ENCODE results near the gene HS6ST3.

The HS6ST3 gene

DNA sequence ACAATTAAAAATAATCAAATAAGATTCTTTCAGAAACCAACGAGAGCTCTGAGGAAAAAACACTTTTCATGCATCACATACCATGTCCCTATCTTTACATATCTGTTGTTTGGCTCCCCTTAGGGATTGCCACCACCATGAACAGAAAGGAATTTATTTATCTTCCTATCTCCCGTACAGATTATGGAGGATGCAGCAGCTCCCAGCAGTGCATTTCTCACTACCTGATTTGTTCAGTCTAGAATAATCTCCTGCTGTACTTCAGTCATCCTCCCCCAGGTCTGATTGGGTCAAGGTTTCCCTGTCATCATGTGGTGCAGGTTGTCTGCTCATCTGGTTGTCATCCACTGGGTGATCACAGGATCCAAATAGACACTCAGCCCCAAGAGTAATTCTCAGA is 453.1 kb downstream of the HS6ST3 start:
- DNase-seq (ENCODE audit: low spot score) = no peak

DNA sequence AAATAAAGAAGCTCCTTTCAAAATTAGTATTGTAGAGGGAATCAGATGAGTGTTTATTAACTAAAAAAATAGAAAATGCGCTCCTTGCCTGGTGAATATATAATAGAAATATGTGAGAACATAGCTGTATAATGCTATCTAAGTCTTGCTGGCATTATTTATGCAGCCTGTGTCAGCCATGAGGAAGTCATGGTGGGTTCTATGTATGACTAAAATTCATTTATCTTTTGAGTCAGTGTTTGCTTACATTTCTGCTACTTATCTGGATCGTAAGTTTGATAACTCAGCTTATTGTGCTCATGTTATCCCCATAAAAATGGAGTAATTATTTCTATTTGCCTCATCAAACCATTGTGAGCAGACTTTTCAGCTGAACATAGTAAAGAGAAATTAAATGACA is 455.1 kb downstream of the HS6ST3 start:
- DNase-seq (ENCODE audit: low spot score) = no peak

DNA sequence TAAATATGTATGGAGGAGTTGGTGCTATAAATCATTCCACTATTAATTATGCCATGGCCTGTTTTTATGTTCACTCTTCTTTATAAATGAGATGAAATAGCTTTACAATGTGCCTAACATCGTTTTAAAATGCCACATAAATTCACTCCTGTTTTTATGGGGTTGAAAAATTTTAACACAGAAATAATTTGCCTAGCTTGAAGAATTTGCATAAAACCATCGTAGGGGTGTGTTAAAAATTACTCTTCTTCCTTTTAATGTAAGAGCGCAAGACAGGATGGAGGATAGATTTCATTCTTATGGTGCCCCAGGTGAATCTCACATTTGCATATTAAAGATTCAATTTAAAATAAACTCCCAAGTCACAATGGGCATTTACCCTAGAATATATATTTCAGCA is 456.6 kb downstream of the HS6ST3 start:
- DNase-seq (ENCODE audit: low spot score) = no peak

DNA sequence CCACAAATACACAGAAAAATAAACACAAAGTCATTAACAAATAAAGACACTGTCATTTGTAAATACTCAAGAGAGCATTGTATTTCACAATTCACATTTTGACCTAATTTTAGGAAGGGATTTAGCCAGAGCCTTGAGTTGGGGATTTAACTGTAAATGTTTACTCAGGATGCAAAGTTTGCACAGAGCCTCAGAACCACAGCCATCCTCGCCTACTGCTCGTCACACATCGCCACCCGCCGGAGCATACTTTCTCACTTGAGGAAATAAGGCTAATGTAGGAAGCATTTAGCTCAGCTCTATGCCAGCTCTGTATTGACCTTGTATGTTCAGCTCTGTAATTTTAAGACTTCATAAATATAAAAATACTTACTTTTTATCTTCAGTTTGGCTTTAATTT is 461.6 kb downstream of the HS6ST3 start:
- DNase-seq (ENCODE audit: low spot score) = no peak

DNA sequence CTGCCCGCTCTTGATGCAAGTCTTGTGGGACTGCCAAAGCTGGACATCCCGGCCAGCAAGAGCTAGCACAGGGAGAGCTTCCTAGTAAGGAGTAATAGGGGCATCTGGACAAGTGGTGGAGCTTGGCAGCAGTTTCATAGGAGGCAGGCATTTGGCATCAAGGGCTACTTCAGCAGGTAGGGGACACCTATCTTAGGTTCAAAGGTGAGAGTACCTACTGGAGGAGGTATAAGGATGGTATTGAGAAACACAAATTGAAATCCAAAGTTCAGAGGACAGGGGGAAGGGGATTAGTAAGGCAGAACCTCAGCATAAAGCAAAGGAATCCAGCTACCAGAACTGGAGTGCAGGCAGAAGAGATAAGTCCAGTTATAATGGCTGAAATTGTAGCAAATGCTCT is 462.7 kb downstream of the HS6ST3 start:
- no peak for DNase-seq (ENCODE audit: low spot score)

DNA sequence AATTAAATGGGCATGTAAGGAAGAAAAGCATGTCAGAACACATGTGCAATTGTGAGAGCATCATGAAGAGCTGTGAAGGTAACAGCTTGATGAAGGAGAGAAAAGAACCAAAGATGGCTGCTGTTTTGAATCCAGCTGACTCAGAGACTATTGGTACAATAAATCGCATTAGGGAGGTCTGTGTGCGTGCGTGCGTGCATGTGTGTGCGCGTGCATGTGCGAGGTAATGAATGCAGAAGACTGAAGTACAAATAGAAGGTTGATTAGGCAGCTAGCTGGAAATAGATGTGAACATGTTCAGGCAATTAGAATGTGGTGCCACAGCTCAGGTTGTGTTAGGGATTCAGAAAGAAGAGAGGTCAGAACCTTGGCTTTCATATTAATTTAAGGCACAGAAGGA is 463.9 kb downstream of the HS6ST3 start:
- DNase-seq (ENCODE audit: low spot score) = no peak

DNA sequence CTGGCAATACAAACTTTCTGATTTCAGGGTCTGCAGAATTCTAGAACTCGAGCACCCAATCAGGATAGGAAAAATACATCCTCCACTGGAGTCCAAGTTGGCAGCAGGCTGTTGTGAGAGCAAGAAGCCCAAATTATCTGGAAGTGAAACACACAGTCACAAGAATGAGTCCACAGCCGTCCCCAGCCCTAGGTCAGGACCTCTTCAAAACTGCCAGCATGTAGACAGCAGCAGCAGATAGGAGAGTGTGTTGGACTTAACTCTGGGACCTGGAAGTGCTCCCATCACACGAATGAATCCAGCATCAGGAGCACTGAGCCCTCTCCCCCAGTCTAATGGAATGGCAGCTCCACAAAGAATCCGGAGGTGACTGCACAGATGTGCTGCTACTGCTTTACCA is 483.7 kb downstream of the HS6ST3 start:
- no peak for DNase-seq (ENCODE audit: low spot score)

DNA sequence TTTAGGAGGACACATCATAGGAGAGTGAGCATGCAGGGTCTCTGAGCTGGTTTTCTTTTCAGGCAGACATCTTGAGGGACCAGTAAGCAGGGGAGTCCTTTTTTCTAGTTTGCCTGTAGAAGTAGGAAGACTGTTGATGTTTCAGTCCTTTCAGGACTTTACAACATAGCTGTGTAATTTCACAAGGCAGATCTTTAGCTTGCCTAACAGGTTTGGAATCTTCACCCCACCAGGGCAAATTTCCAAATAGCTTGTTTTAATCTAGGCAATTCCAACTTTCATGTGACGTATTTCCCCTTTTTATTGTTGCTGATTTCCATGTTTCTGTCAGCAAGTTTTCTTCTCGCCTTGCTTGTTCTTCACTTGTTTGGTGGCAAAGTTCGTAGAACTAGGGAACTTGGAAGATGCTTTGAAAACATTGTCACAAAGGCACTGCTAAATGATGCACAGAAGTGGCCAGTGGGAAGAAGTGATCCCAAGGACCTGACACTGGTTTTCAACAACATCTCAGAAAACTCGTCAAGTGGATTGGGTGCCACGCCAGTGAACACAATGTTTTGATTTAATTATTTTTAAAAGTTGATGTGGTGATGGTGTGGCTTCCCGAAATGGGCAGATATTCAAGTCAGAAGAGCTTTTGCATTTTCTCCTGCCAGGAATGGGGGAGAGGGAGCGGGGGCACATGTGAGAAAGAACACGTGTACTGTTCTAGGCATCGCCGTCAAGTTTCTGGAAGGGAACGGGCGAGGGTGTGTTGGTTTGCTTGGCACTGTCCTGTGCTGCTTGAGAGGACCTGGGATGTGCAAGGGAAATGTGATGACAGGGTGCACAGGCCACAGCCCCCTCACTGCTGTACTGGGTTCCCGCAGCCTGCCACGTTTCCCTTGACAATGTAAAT is 485.8 kb downstream of the HS6ST3 start:
- no peak for DNase-seq (ENCODE audit: low spot score)

DNA sequence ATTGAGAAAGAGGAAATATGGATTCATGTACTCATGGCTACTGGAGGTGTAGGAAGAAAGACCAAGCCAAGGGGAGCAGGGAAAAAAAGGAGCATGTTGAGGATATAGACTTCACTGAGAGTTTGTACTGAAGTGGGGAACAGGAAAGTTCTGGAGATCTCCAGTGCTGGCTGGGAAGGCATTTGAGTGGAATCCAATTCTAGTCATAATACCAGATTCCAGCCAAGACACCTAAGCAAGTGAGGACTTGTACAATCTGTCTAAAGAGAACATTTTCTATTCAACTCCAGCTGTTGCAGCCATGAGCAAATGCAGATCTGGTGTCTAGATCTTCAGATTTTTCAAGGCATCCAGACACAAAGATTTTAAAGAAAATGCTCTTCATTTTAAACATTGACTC is 491.8 kb downstream of the HS6ST3 start:
- no peak for DNase-seq (ENCODE audit: low spot score)

DNA sequence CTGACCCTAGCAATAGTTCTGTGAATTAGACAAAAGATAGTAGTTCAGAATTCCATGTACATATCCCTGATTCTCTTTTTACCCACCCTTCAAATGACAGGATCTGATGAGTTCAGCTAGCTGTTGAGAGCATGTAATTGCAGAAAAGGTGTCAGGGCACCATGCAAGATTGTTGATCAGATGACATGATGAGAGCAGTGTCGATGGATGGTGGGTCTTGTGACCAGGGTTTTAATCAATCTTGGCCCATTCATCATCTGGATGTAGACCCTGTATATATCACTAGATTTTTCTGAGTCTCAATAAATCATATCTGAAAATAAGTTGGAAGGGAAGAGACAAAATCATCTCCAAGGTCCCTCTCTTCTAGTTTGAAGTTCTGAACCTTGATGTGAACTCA is 525.3 kb downstream of the HS6ST3 start:
- DNase-seq (ENCODE audit: low spot score) = no peak

DNA sequence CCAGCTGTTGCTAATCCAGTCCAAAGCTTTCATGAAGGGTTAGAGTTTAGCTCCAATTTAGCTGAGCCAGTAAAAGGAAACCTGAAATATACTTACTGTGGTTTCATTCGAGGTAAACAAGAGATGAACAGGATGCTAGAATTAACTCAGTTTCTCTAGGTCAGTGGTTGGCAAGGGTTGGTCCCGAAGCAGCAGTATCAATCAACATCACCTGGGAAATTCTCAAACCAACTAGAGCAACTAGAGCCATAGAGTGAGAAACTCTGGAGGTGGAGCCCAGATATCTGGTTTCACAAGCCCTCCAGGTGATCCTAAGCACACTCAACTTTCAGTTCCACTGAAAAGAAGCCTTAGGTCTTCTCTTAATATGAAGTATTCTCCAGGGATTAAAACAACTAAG is 527.6 kb downstream of the HS6ST3 start:
- no peak for DNase-seq (ENCODE audit: low spot score)

DNA sequence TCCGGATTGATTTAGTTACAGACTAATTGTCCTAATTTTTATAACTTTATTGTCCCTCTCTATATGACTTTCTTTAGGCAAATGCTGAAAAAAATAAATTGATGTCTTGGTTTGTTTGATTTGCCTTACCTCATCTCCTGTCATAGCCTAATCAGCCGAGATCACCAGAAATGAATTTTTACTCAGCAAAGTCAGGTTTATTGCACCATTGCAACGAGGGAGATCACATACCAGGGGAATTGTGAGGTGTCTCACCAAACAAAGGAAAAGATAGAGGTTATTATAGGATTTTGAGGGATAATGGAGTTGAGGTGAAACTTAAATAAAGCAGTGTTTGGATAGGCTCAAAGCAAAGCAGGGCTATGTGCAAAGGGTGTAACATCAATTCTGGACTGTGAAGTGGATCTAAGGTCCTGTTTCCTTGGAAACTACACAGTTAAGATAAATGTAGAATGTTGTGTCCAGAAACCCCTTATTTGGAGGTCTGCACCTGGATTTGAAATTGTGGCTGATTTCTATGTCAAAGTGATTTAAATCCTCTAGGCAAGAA is 531.8 kb downstream of the HS6ST3 start:
- no peak for DNase-seq (ENCODE audit: low spot score)

DNA sequence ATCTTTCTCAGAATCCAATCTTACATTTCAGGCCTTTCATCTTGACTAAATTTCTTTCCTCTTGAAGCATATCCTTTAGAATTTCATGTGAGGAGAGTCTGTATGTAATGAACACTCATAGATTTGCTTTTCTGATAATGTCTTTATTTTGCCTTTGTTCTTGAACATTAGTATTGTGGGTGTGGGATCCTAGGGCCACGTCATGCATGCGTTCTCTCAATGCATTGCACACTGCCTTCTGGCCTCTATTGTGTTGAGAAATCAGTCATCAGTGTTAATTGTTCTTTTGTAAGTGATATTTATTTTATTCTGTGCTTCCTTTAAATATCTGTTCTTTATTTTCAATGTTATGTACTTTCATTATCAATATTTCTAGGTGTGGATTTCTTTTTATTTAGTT is 539.4 kb downstream of the HS6ST3 start:
- DNase-seq (ENCODE audit: low spot score) = no peak

DNA sequence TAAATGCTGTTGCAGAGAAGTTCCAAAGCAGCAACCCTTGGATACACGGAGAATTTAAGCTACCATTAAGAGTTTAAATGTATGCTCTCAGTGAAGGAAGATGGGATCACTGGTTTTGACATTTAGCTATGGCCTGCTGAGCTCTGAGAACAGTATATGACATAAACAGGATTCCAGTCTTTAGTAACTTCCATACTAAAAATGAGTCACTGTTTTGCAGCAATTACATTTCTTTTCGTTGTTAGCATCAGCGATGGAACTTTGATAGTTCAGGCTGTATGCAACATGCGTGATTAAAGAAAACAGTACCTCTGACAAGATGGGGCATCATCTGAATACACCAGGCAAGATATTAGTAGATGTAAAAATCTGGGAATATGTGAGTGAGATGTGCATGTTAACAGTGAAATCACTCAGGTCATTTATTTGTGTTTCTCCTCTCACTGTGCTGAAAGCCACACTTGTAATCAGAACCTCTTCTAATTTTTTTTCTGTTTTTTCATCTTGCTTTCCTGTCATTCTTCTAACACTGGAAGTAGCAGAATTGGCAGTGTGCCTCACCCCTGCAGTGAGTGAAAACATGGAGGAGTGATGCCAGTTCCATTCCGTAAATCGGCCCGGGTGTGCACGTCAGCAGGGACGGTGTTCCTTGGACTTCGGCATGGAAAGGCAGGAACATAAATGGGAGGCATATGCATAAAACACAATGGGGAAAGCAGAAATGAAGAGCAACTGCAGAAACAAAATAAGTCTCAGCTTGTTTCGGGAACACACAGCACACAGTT is 542.8 kb downstream of the HS6ST3 start:
- DNase-seq (ENCODE audit: low spot score) = no peak

DNA sequence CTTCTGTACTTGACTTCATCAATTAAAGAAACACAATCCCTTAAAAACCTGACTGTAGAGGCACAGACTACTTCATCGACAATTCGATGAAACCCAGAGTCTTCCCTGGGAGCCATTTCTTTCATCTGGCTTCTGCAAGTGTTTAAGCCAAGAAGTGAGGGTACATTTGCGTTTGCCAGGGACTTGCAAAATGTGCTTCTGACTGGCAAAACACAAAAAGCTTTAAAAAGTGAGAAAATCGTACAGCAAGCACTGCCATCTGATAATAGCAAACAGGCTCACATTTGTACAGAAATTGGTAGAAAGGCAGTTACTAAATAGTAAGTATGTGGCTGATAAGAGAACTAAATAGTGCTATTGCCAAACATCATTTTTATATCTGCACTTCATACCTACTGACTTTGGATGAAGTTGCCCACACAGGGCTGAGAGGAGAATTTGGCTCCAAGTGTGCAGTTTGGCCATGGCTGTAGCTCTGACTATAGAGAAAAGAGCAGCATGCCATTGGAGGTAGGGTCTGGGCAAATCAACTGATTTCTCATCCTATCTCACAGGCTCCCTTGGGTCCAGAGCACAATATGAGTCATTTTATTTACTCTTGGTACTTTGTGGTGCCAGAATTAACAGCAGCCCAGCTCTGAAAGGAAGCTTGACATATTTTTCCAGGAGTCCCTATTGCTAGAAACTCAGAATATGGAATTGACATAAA is 546.2 kb downstream of the HS6ST3 start:
- no peak for DNase-seq (ENCODE audit: low spot score)

DNA sequence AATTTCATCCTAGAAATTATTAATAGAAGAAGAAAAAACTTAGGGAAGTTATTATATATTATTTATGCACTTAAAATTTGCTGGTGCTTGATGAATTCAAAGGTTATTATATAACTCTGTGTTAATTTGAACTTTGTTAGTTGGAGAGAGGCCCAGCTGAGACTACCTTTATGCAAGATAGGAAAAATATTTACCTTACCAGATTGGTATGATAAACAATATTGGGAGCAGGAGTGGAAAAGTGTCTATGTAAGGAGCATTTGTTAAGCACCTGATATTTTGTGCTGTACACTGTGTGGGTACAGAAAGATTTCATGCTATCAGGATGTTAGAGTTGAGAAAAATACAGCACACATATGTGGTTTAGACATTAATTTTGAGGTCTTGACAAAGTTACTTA is 547.1 kb downstream of the HS6ST3 start:
- no peak for DNase-seq (ENCODE audit: low spot score)

DNA sequence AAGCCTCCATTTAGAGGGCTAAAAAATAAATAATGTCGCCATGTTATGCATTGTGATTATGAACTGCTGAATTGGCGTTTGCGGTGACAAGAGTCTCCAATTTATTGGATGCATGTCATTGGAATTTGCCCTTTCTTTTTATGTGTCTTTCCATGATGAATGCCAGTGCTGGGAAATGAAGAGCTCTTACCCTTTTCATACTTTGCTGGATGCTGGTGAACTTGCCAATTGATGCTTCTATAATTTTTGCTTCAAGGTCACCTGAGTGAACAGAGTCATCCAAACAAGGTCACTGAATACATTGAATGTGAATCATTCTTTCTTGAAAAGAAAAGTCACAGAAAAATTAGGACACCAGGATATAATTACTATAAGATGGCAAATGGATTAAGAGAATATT is 556.2 kb downstream of the HS6ST3 start:
- DNase-seq (ENCODE audit: low spot score) = no peak

DNA sequence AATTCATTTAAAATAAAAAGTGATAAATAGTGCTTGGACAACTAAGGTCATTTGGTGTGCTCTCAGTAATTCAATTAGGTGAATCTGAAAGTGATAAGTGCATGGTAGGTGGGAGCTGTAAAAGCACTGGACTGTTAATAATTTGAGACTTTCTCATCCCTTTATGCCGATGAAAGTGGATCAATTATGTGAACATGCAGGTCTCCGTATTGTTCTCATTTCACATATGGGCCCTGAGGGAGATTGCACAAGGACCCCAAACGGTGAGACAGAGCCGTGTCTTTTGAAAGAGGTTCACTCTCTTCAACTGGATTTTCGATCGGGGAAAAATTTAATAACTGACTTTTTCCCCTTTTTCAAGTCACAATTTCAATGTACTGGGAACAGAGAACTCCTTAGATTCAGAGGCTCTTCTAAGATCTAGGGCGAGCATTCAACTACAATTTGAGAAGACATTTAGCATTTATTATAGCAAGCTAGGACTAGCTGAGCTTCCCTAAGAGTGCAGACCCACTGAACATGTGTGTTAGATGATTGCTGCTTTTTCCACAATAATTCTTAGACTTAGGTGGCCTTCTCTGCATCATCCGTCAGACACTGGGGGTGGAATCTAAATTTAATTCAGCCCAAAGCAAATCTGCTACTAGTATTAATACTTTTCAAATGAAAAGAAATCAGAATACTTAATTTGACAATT is 556.8 kb downstream of the HS6ST3 start:
- DNase-seq (ENCODE audit: low spot score) = no peak

DNA sequence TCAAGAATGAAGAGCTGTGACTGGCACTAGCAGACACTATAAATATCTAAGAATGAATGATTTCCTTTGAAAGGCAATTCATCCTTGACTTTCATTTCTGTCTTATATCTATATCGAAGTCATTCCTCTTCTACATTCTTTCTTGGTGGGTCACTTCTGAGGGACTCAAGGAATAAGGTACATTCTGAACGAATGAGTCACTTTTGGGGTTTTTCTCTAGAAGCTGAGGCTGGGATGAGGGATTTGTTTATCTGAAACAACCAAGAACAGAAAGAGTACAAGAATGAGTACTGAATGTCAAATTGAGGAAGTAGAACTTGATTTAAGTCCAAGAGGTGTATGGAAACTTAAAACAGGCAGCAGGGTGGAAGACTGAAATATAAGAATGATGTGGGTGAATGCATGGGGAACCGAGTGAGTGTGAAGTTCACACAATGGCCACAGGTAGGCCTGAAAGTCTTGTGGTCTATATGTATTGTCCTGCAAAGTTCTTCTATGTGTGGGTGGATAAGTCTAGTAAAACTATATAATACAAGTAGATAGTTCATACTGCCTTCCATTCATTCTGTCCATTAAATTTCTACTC is 560.5 kb downstream of the HS6ST3 start:
- DNase-seq (ENCODE audit: low spot score) = no peak

DNA sequence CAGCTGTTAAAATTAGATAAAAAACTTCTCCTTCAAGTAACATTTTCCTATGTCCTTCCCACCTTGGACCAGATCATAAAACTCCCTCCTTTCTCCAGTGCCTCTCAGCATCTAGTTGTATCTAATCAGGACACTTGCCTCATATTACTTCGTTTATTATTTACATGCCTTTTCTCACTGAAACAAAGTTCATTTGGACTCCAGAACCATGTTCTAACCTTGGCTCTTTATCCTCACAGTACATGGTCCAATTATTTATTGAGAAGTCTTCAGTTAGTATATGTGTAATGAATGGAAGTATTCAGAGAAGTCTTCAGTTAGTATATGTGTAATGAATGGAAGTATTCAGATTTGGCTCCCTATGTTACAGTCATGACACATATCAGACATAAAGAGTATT is 561.7 kb downstream of the HS6ST3 start:
- DNase-seq (ENCODE audit: low spot score) = no peak

DNA sequence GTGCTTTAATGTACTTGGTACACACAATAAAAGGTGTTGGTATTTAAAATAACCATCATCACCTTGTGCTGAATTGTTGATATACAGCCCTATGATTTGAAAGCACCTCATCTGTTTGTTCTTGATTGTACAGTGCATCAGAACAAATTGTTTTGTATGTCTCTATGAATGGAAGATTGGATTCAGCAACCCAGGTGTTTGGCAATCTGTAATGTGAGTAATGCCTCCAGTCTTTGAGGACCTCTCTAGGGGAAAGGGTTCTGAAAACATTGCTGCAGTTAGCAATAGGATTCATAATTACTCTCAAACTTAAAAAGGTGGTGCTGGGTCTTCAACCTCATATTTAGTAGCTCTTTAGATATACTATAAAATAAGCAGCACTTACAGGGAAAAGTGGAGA is 562.6 kb downstream of the HS6ST3 start:
- DNase-seq (ENCODE audit: low spot score) = no peak

DNA sequence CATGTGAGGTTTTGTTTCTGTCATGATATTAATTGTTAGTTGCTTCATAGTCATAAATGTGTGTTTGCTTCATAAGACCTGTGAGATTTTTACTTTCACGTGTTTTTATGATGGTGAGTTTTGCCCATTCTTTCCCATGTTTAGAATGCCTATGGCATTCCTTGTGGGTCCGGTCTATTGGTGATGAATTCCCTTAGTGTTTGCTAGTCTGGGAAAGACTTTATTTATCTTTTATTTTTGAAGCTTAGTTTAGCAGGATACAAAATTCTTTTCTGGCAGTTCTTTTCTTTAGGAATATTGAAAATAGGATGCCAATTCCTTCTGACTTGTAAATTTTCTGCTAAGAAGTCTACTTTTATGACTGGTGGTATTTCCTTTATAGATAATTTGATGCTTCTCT is 571.7 kb downstream of the HS6ST3 start:
- DNase-seq (ENCODE audit: low spot score) = no peak

Data from hematopoietic multipotent progenitor cell treated with erythropoietin and hydrocortisone succinate and interleukin-3 and kit ligand, for 17 days (in vitro differentiated cells).